Fibroblast of peridontal ligament (primary cell): ENCODE data around the gene PCA3.
"Not testable (repeated sequence)": the region's sequence is repeated elsewhere in the genome, so short reads cannot be mapped to it uniquely, and the experiment has no call there.

ENCODE experiments used
- DNase-seq: peaks from one replicate; pipeline ENCODE4 v3.0.0-alpha.2; 2010; ENCODE audit errors: extremely low read depth

PCA3 gene

DNA sequence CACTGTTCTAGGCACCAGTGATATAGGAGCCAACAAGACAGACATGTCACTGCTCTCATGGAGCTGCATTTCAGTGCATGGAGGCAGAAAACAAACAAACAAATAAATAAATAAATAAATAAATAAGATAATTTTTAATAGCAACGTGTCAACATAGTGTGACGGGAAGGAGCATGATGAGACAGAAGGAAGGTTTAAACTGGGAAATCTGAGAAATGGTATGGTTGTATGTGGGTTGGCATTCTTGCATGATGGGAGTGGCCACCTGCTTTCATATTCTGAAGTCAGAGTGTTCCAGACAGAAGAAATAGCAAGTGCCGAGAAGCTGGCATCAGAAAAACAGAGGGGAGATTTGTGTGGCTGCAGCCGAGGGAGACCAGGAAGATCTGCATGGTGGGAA, at the start of gene PCA3:
Gene PCA3, plus strand, starts transcription at position 301 of the 400 bp plus-strand sequence.
- DNase-seq, result no peak

DNA sequence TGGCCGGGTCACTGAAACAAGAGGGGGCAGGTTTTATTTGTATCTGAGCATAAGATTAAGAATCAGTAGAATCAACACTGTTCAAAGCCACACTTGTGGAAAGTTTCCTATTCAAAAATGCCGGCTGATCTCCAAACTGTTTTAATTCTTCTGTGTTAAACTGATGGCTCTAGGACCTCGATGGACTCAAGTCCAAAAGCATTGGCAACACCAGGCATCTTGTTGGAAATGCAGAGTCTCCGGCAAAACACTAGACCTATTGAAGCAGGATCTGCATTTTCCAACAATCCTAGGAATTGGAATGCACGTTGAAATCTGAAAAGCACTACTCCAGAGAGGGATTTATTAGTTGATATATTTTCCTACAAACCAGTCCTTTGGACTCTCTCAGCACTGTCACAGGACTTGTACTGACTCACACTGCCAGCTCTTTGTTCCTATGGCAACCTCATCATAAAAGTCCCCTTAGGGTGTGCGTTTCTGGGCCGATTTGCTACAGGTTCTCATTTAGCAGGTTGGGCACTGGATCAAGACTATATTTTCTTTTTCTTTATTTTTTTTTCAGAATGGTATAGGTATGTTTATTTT, 48.1 kb upstream of the PCA3 start:
- DNase-seq, result no peak

DNA sequence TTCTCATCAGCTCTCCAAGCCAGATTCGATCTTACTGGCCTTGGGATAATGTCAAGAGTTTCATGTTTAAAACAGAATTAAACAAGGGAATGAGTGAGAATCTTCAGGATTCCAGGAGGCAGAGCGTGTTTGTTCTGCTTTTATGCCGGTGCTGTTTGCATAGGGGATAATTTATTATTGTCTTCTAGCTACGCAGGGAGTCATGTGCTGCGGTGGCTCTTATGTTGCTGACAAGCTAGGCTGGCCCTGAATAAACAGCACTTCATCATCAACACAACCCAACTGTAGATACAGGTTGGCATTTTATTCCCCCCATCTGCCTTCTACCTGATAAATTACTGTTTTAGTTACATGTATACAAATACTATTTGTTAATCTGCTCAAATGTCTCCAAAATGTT, 47.1 kb upstream of the PCA3 start:
- no peak for DNase-seq

DNA sequence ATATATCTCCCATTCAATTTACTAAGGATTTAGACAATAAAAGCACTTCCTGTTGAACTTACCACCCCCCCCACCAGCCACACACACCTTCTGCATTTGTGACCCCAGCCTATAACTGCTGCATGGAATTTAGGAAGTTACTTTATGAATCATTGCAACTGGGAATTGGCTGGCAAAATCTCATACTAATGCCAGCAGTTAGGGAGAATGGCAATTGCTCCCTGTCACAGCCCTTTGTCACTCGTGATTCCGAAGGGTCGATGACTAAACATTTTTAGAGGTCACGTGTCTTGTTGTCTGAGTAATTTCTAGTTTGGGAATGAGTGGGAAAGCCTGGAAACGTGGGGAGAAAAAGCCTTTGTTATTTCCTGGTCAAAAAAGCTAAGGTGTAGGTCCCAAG, 46.6 kb upstream of the PCA3 start:
- DNase-seq, result peak; percentile 9

DNA sequence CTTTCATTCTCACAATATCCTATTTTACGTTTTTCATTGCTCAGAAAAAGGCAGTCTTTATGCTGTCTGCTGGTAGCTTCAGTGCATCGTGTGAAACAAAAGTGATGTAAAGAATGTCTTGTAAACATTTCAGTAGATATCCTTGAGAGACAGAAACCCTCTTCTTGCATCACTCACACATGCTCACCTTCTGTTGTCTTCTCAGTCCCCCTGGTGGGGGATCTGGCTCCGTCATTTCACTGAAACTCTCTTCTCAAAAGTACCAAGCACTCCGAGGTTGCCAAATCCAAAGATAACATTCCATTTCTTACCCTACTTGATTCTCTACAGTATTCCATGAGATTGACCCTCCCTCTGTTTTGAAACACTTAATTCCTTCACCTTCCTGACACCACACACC, 46.1 kb upstream of the PCA3 start:
- DNase-seq, result no peak

DNA sequence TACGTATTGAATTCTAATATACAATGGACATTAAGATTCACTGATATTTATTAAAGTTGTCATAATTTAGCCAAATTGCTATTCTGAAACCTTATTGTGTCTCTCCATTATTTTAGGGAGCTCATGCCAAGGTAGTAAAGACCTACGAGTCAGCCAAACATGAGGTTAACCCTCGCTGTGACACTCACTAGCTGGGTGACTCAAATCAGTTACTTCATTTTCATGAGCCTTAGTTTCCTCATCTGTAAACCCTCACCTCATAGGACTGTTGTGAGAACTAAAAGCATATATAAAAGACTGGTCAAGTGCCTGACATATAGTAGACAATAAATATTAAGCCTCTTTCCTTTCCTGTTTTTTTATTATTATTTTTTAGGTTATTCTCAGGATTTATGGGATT, 44.0 kb upstream of the PCA3 start:
- DNase-seq, result no peak

DNA sequence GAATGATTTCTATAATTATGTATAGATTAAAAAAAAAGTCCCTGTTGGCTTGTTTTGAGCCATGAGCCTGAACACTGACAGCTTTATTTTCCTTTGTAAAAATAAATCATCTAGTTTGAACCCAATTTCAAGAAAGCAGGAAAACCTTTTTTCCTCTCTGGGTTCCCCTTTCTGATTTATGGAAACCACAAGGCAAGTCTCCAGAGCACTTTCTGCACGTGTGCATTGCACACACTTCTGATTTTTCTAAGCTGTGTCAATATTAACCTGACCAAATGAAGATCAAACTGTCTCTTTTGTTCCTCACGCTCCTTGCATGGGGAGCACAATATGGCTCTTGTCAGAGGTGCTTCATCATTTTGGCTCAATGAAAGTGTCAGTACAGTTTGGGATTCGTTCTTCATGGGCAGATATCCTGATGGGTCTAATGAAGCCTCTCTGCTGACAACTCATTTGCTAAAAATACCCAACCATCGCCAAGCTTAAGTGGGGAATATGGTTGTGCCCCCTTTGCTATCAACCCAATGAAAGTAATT, 39.2 kb upstream of the PCA3 start:
- DNase-seq, result no peak

DNA sequence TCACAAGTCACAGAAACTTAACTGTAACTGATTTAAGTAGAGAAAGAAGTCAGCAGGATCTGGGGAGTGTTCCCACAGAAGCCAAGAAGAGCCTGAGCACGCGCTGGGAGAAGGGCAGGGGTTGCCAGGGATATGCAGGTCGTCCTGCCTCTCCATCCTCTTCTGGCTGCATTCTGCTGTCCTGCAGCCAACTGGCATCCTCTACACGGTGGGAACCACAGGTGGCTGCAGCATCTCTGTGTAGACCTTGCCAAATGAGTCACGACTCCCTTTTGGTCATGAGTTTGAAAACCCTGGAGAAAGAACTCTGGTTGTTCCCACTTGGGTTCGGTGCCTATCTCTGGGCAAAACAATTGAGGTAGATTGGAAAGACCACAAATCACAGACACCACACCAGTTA, 38.4 kb upstream of the PCA3 start:
- DNase-seq, result no peak

DNA sequence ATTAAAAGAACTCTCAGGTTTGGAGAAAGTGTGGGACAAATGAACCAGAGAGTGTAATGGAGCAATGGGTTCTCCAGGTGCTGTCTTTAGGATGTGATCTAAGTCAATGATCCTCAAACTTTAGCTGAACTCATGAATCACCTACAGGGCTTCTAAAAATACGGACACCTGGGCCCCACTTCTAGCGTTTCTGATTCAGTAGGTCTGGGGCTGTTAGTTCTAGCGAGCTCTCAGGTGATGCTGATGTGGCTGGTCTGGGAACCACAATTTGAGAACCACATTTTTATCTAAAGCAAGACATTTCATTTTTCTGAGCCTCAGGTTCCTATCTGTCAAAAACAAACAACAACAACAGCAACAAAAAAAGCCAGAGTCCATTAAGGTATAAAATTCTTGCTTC, 35.1 kb upstream of the PCA3 start:
- DNase-seq, result no peak

DNA sequence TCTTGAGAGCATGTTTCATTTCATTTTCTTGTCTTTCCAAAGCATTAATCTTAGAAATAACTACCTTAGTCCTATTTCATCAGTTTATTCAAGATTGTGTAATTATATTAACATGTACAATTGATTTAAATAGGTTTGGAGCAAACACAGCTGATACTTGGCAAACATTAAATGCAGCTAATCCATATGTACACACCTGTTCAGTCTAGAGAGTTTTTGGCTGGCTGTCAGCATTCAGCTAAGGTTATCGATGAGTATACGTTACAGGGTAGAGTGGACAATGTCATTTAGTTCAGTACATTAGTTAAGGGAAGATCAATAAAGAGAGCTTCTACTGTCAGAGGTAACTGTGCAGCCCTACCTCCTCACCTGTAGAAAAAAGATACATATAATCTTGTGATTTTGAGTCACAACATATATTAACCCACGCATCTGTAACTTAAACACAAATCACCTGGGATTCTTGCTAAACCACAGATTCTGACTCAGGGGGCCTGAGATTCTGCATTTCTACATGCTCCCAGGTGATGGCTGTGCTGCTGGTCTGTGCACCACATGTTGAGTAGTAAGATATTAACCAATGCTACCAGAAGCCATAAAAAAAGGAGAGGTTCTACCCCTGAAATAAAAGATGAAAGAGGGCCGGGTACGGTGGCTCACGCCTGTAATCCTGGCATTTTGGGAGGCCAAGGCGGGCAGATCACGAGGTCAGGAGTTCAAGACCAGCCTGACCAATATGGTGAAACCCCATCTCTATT, 34.1 kb upstream of the PCA3 start:
- no peak for DNase-seq

DNA sequence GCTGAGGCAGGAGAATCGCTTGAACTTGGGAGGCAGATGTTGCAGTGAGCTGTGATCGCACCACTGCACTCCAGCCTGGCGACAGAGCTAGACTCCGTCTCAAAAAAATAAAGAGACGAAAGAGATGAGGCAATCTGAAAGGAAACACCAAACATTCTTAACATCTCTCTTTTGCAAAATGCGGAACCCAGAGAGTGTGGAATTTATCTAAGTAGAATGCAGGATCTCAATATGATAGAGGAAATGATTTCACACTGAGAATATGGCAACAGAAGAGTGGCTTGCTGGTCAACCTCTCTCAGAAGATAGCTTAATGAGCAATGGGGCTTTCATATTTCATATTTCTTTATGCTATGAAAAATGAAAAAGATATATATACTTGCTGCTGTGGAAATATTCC, 33.4 kb upstream of the PCA3 start:
- DNase-seq, result peak; percentile 9

DNA sequence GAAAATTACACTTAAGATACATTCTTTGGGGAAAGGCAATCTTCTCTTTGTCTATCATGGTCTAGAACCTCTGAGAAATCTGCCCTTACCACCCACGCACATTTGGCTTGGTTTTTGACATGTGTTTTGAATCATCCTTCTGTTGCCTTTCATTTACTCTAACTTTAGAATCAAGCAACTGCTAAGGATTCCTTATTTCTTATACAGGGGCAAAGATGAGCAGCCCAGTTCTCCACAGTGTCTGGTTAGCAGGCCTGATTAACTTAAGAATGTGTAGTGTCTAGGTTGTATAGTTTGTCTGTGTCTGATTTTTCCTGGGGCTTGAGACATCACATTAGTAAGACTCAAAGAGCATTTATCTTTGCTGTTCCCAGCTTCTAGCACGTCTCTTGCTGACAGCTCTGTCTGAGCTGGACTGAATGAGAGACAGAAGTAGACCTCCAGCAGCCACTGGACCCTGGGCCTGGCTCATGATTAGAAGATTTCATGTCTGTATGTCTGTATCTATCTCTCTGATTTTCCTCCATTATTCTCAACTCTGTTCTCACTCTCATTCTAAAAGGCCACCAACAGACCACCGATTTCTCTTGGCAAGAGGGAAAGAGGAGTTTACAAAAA, 31.8 kb upstream of the PCA3 start:
- peak; percentile 84 for DNase-seq

DNA sequence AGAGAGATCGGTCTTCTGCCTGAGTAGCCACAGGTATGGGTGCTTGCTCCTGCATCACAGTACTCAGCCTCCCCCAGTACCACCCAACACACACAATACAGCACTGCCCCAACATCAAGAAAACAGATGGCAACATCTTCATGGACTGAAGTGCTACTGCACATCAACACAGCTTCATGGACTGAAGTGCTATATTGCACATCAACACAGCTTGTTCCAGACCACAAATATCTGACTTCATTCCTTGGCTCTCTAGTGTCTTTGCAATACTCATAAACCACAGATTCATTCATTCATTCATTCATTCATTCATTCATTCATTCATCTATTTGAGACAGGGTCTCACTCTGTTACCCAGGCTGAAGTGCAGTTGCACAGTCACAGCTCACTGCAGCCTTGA, 31.1 kb upstream of the PCA3 start:
- peak; percentile 15 for DNase-seq

DNA sequence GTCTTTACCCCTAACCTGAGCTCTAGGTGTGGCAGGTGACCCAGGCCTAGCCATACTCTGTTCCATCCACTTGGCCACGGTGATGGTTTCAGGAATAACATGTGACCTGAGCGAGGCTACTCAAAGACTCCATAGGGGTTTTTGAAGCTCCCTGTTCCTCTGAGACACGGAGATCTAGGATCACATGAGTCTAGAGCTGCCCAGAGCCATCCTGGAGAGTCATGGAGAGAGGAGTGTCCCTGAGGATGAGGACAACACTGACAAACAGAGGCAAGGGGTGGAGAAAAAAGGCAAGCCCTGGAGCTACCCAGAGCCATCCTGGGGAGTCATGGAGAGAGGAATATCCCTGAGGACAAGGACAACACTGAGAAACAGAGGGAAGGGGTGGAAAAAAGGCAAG, 29.5 kb upstream of the PCA3 start:
- DNase-seq, result no peak

DNA sequence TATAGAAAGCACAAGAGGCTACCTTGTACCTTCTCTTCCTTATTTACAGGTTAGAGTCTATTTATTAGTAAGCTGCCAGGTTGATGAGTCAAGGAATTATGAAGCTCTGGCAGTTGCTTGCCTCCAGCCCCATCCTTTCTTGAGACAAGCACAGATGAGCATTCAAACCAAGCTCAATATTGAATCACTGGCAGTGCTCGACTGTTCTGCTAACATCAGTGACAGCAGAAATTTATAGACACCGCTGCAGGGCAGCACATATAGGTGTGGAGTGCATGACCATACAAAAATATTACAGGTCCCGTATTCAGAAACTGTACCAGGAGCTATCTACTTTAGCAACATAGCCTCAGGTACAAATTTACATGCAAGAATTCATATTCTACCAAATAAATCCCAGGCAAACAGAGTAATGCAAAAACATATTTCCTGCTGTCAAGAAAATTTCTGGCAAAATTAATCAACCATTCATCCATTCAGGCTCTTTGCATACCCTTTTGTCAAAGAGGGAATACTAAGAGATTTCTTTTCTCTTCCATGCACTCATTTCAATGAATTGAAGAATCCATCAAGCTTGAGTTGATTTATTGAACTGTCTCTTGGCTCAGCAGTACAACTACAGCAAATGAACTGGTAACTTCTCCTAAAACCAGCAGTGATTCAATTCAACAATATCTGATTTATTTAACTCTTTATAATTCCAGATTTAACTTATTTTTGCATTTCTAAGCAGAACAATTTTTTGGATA, 26.9 kb upstream of the PCA3 start:
- DNase-seq, result no peak

DNA sequence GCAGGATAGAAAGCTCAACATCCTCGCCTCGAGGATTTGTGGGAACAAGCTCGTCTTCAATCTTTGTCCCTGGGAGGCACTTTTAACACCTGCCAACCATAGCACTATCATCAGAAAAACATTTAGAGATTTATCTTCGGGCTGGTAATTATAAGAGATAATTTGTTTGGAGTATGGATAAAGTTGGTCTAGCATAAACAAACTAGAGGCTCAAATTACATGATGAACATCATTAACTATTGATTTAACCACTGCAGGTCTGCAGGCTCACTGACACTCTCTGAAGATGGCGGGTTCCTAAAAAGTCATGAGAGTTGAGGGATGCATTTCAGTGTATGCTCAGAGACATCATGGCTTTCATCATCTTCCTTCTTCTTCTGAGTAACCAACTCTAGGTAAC, 25.8 kb upstream of the PCA3 start:
- no peak for DNase-seq

DNA sequence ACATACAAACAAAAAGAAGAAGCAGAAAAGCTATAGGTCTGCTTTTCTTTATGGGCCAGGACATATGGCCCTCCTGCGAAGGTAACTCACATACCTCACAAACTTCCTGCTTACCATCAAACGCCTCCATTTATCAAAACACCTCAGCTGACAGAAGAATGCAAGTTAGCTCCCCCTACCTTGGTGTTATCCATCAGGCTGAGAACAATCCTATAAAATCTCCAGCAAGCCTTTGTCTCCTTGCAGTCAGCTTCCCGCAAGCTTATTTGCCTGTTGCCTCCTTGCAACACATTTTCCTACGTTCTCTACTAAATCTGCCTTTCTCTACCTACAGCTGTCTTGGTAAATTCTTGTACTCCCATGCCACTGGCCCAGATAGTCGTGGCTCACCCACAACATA, 22.7 kb upstream of the PCA3 start:
- no peak for DNase-seq

DNA sequence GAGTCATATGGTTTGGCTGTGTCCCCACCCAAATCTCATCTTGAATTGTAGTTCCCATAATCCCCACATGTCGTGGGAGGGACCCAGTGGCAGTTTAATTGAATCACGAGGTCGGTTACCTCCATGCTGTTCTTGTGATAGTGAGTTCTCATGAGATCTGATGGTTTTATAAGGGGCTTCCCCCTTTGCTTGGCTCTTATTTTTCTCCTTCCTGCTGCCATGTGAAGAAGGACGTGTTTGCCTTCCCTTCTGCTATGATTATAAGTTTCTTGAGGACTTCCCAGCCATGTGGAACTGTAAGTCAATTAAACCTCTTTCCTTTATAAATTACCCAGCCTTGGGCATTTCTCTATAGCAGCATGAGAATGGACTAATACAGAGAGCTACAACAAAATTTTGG, 21.3 kb upstream of the PCA3 start:
- not testable (repeated sequence) for DNase-seq

DNA sequence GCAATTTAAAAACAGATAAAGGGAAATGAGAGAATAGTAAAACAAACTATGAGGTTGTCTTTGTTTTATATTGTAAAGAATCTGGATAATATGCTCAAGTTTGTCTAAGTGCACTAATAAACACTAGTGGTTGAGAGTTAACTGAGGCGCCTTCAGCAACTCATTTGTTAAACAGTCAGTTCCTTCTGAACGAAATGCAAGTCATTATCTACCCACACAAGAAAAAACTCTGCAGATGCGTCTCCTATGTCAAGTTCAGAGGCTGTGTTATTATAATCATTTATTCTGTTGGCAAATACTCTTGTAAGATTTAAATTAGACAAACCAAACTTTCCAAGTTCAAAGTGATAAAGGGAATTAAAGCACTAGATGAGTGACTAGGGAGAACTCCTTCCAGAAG, 20.3 kb upstream of the PCA3 start:
- no peak for DNase-seq

DNA sequence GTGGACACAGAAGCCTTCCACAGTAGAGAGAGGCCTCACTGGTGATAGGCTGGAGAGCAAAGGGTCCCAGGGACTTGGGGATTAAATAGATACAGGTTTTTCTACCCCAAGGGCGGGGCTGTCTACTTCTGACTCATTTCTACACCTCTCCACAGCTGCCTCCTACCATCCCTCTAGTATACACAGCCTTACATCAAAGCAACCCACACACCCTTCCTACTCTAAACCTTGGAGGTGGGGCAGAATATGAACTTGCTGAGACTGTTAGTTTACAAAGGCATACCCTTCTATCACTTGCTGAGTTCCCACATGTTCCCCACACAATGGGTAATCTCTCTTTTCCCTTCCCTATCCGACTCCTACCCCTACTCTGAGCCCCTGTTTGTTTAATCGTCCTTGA, 19.9 kb upstream of the PCA3 start:
- DNase-seq, result no peak

DNA sequence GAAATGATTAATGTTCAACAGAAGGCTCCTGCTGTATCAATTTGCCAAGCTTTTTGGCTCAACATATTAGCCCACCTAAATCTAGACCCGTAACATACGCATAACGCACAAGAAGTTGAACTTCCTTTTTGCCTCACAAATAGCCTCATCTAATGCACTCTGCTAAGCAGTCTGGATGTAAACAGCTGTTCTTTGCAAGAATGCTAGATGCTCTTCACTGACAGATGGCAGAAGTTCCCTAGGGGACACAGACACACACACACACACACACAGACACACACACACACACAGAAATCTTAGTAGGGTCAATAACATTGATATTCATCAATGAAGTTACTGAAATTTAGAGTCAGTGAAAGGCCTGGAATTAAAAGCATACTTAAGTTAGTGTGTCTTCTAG, 13.2 kb upstream of the PCA3 start:
- DNase-seq, result no peak

DNA sequence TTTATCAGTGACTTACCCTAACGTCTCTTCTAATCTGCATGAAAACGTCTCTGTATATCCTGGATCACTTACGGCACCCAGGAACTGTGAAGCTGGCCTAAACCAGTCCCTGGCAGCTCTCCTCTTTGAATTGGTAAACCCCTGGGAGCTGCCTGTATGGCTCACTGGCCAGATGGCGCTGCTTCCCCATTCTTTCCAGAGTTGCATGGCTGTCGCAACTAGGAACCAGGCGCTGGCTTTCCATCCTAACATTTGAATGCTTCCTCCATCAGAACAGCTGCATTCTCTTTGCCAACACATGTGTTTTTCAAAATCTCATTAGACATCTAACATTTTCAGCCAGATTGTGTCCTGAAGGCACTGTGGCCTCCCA, 8.0 kb upstream of the PCA3 start:
- DNase-seq, result peak; percentile 18
